Endothelial cell (in vitro differentiated cells): ENCODE results near the gene FHOD3. TPM values are rescaled to one million over a fixed set of nuclear protein-coding genes. Genes with fewer than 3 reads are reported as not detected.

Experiments
- DNase-seq: peaks from one replicate; pipeline ENCODE4 v3.0.0; 2021; ENCODE audit warnings: low spot score
- H3K27ac Mint-ChIP-seq: one replicate; pipeline ENCODE4 v1.8.0; 2021; ENCODE audit warnings: mixed read lengths, inconsistent platforms; ENCODE audit not compliant: unreplicated experiment
- H3K27me3 Mint-ChIP-seq: one replicate; pipeline ENCODE4 v1.8.0; 2021; ENCODE audit warnings: mild to moderate bottlenecking, moderate library complexity, mixed read lengths, inconsistent platforms; ENCODE audit not compliant: unreplicated experiment
- H3K36me3 Mint-ChIP-seq: one replicate; pipeline ENCODE4 v1.8.0; 2021; ENCODE audit warnings: mild to moderate bottlenecking, low read depth, mixed read lengths, inconsistent platforms; ENCODE audit not compliant: unreplicated experiment
- H3K4me1 Mint-ChIP-seq: one replicate; pipeline ENCODE4 v1.8.0; 2021; ENCODE audit warnings: mild to moderate bottlenecking, mixed read lengths, inconsistent platforms; ENCODE audit not compliant: unreplicated experiment
- H3K4me3 Mint-ChIP-seq: one replicate; pipeline ENCODE4 v1.8.0; 2021; ENCODE audit warnings: mild to moderate bottlenecking, mixed read lengths, inconsistent platforms; ENCODE audit not compliant: unreplicated experiment
- H3K9me3 Mint-ChIP-seq: one replicate; pipeline ENCODE4 v1.8.0; 2021; ENCODE audit warnings: mixed read lengths, inconsistent platforms; ENCODE audit not compliant: unreplicated experiment
- total RNA-seq: library from RNA; stranded (reverse); fragmentation: NEBNext Ultra II Directional; extraction: Animal tissue kit (Norgen Biotek cat#: 25700); gene quantifications from one replicate; pipeline ENCODE4 v1.2.1, GENCODE V29; 2021; ENCODE audit not compliant: unreplicated experiment
- TF ChIP-seq, protein P1 (sequence below): fragments of 200-600 bp; sonication (generic); IDR thresholded peaks from one replicate; pipeline ENCODE4 v1.5.0; 2021; ENCODE audit warnings: antibody characterized with exemption; ENCODE audit not compliant: unreplicated experiment

The FHOD3 gene
- total RNA-seq, 1 donor from 2014 or later = 0.67 TPM

DNA sequence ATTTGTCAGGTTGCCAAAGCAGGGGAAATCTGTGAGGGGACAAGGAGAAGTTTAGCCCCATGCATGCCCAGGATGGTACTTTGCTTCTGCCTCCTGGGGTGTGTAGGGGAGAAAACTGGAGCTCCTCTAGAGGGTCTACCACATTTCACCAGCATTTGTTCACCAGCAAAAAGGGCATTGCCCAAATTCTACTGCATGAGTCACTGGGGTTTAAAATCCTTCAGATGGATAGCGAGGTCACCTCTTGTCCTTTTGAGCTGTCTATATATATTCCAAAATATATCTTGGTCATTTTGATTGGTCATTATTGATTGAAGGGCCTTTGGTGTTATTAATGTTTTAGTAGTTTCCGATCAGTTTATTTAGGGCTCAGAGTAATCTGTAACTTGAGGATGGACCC is 18.7 kb downstream of the FHOD3 start:
- no peaks in the 10 kb centered on the region for H3K36me3 Mint-ChIP-seq
- peaks cover 3% of the 10 kb centered on the region for H3K27me3 Mint-ChIP-seq
- DNase-seq = no peak
- no peak overlapping the region for H3K4me3 Mint-ChIP-seq
- H3K27ac Mint-ChIP-seq = no peak overlapping the region
- TF ChIP-seq, protein P1, sequence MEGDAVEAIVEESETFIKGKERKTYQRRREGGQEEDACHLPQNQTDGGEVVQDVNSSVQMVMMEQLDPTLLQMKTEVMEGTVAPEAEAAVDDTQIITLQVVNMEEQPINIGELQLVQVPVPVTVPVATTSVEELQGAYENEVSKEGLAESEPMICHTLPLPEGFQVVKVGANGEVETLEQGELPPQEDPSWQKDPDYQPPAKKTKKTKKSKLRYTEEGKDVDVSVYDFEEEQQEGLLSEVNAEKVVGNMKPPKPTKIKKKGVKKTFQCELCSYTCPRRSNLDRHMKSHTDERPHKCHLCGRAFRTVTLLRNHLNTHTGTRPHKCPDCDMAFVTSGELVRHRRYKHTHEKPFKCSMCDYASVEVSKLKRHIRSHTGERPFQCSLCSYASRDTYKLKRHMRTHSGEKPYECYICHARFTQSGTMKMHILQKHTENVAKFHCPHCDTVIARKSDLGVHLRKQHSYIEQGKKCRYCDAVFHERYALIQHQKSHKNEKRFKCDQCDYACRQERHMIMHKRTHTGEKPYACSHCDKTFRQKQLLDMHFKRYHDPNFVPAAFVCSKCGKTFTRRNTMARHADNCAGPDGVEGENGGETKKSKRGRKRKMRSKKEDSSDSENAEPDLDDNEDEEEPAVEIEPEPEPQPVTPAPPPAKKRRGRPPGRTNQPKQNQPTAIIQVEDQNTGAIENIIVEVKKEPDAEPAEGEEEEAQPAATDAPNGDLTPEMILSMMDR = no peak
- H3K4me1 Mint-ChIP-seq = peaks cover 19% of the 10 kb centered on the region
- H3K9me3 Mint-ChIP-seq = peaks cover 4% of the 10 kb centered on the region

DNA sequence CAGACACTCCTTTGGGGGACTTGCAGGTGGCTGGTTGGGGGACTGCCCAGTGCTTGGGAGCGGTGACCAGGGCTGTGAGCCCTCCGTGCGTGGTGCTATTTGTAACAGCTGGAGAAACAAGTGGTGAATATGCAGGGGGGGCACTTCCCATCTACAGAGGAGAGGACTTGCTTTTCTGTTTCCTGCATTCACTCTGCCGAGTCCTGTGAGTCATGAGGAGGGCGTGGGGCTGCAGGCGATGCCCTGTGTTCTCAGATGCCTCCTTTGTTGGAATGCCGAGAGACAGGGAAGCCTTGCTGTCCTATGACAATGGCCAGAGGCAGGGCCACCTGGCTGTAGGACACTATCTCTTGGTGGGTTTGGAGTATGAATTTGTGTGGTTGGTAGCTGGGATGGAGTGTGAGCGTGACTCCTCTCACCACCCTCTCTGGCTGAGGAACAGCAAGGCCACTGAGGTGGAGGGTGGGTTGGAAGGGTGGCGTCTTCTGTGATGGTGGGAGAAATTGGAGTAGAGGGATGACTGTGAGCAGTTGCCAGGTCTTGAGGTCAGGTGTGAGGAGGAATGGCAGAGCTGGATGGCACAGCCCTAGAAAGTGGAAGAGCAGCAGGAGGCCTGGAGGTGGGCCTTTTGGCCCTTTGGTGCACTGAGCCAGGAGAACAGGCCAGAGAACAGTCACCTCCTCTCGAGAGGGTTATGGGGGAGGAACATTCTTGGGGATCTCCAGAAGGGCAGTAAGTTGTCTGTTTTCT is 24.3 kb downstream of the FHOD3 start:
- Mint-ChIP-seq H3K36me3 (peaks cover 4% of the 10 kb centered on the region), H3K4me3 (no peak overlapping the region), H3K27ac (no peak overlapping the region), H3K27me3 (peaks cover 11% of the 10 kb centered on the region), H3K4me1 (no peaks in the 10 kb centered on the region), H3K9me3 (peaks cover 4% of the 10 kb centered on the region)
- DNase-seq = no peak
- TF ChIP-seq, protein P1 = no peak

DNA sequence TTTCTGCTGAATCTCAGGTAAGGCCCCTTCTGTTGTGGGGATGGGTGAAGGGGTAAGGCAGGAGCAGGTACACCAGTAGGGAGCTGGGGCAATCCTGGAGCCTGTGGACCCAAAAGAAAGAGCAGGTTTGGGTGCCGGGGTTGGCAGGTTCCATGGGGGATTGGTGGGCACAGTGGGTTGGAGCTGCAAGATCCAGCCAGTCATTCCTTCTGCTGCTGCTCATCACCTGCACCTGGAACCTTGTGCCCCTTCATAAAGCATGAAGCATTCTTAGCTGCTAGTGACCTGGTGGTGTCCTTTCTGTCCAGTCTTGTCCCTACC is 24.9 kb downstream of the FHOD3 start:
- Mint-ChIP-seq H3K27me3 (peaks cover 11% of the 10 kb centered on the region), H3K9me3 (peaks cover 4% of the 10 kb centered on the region), H3K36me3 (peaks cover 4% of the 10 kb centered on the region)

DNA sequence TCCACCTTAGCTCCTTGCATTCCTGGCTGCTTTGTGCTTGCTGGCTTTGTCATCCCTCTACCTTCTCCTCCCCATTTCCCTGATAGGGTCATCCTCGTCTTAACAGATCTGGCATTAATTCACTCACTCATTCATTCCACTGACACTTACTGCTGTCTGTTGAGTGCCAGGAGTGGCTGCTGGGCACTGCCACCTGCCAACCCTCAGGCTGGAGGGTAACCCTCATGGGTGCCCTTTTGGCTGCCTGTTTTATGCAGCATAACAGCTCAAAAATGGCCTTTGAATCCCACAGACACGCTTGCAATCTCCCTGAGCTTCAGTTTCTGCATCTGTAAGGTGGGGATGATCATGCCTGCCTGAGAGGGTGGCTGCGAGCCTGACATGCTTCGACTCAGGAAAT is 25.2 kb downstream of the FHOD3 start:
- Mint-ChIP-seq H3K4me1 (no peaks in the 10 kb centered on the region), H3K9me3 (peaks cover 4% of the 10 kb centered on the region), H3K27ac (no peak overlapping the region), H3K36me3 (peaks cover 4% of the 10 kb centered on the region), H3K27me3 (peaks cover 11% of the 10 kb centered on the region), H3K4me3 (no peak overlapping the region)
- TF ChIP-seq, protein P1 = no peak
- DNase-seq = no peak

More for the DNA sequence above, 24.9 kb downstream of the FHOD3 start:
- Mint-ChIP-seq H3K27ac (no peak overlapping the region), H3K4me3 (no peak overlapping the region), H3K4me1 (no peaks in the 10 kb centered on the region)
- DNase-seq = no peak
- TF ChIP-seq, protein P1 = no peak

DNA sequence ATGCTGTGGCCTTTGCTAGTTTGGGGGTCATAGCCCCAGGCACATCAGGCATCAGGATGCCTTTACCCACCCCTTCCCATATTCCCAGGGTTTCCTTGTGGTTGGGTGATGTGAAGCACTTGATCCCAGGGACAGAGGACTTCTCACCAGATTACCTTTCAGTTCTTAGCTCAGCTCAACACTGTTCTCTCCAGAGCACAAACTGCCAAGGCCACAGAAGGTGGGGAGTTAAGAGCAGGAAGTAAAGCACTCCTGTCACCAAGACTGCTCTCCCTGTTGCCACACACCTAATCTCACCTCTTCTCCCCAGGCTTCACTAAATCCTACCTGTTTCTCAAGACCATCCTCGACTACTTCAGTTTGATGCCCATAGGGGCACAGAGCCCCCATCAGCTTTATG is 25.9 kb downstream of the FHOD3 start:
- Mint-ChIP-seq H3K36me3 (peaks cover 4% of the 10 kb centered on the region), H3K27ac (no peak overlapping the region), H3K27me3 (peaks cover 14% of the 10 kb centered on the region), H3K4me3 (no peak overlapping the region), H3K4me1 (no peaks in the 10 kb centered on the region), H3K9me3 (peaks cover 1% of the 10 kb centered on the region)
- DNase-seq = no peak
- TF ChIP-seq, protein P1 = no peak
